Fibroblast of skin of left biceps (primary cell): ENCODE data around the gene LHX4.
"Not testable (repeated sequence)": the region's sequence is repeated elsewhere in the genome, so short reads cannot be mapped to it uniquely, and the experiment has no call there.

ENCODE experiments used
- DNase-seq, 2 experiments: peaks; one replicate each; pipeline ENCODE4 v3.0.0-alpha.2; 2013; ENCODE audit warnings: low read depth in 2 of 2

The LHX4 gene

DNA sequence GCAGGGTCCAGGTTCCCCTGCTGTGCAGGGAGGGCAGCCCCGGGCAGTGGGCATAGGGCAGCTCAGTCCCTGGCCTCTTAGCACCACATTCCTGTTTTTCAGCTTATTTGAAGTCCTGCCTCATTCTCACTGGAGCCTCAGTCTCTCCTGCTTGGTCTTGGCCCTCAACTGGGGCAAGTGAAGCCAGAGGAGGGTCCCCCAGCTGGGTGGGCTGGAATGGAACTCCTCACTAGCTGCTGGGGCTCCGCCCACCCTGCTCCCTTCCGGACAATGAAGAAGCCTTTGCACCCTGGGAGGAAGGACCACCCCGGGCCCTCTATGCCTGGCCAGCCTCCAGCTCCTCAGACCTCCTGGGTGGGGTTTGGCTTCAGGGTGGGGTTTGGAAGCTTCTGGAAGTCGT, 32.8 kb upstream of the LHX4 start:
- no peak for DNase-seq

DNA sequence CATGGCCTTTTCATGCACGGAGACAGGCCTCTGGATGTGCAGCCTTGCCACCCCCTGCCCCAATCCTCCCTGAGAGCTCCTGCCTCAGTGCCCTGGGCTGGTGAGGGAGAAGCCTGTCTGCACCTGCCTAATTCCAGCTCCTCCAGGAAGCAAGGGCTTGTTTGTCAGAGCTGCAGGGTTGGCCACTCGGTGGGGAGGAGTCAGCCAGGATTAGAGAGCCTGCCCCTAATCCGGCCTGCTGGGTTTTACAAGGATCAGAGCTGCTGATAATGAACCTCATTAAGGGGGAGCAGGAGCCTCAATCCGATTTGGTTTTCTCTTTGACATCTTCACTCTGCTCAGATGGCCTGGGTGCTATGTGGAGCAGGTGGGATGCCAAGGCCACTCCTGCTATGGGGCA, 31.9 kb upstream of the LHX4 start:
- DNase-seq: no peak

DNA sequence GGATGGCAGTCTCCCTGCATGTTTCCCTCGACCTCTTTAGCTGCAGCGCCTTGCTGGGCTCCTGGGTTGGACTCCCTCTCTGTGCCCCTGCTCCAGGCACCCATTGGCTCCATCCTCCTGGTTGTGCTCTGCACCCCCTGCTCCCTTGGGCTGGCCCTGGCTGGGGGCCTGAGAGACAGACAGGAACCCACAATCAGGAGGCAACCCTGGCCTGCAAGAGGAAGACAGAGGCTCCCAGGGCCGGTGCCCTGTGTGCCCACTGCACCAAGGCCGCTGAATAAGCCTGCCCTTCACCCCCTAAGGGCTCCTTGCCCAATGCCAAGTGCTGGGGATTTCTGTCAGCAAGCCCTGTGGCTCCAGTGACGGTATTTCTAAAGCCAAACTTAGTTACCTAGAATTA, 31.5 kb upstream of the LHX4 start:
- no peak for DNase-seq

DNA sequence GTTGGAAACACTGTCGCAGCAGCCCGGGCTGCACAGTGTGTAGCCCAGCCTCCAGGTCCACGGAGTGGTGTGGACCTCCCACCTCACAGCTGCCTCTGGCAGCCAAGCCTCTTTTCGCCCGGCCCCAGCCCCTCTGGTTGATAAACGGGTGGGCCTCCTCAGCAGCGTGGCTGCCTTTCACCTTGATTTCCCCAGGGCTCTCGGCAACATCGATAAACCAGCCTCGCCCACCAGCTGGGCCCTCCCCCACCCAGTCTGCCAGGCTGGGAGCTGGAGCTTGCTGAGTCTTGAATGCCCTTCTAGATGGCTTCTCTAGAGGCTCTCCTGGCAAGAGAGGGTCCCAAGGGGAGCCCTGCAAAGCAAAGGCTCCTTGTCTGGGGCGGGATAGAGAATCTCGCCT, 31.0 kb upstream of the LHX4 start:
- no peak for DNase-seq

DNA sequence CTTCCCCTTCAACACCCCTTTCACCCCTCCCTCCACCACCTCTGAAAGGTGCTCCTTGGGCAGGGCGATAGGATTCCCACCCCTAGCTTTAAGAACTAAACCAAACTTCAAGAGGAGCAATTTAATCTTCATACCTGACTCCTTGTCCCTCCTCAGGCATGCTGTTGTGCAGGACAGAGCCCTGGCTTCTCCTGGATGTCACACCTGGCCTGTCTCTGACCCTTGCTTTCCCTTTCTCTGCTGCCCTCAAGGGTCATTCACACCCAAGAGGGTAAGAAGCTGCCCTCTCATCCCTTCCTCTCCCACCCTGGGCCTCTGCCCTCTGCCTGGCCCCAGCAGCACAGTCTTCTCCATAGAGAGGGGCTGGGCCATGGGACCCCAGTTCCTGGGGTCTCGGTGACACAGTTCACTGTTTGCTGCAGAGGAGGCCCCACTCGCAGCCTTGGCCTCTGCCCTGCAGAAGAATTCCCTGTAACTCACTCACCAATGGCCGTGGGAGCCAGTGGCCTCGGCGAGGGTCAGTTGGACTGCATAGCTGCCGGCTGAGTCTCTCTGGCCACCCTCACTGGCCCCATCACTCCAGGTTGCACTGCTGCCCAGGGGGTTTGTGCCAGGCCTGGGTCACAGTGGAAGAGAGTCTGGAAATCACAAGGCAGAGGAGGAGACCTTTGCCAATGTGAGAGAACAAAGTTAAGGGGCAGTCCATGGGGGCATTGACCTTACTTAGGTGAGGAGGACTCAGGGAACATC, 28.4 kb upstream of the LHX4 start:
- DNase-seq: no peak

DNA sequence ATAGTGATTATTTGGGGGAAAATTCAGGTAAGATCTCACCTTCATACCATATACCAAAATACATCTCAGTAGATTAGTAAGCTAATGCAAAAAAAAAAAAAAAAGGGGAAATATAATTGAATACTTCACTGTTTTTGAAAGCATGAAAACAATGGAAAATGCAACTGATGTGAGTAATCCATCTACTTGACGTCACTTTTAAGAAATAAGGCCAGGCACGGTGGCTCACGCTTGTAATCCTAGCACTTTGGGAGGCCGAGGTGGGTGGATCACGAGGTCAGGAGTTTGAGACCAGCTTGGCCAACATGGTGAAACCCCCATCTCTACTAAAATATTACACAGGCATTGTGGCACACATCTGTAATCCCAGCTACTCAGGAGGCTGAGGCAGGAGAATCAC, 27.5 kb upstream of the LHX4 start:
- not testable (repeated sequence) for DNase-seq

DNA sequence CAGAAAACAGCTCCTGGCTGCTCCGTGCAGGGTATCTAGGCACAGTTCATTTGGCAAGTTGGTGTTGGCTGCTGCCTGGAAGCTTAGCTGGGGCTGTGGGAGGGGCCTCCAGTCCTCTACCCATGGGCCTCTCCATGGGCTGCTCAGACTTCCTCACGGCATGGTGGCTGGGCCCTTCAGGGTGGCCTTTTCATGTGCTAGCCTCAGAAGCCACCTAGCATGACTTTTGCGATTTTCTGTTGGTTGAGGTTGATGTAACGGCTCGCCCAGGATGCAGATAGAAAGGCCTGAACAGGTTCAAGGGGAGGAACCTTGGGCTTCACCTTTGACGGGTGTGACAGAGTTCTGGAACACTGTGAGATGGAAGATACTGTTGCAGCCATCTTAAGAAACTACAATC, 25.8 kb upstream of the LHX4 start:
- no peak for DNase-seq

DNA sequence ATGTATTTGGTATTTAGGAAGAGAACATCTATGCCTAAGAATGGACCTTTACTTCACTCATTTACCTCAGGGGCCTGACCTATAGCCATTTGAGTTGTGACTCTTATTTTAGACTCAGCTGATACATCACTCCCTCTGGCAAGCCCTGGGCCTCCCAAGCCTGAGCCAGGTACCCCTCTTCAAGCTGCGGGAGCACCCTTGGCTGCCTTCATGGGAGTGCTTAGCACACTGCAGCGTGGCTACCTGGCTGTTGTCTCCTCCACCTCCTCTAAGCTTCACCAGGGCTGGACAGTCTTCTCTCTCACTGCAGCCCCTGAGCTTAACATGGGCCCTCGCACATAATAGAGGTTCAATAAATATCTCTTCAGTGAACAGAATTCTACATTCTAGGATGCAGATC, 23.5 kb upstream of the LHX4 start:
- DNase-seq: no peak

DNA sequence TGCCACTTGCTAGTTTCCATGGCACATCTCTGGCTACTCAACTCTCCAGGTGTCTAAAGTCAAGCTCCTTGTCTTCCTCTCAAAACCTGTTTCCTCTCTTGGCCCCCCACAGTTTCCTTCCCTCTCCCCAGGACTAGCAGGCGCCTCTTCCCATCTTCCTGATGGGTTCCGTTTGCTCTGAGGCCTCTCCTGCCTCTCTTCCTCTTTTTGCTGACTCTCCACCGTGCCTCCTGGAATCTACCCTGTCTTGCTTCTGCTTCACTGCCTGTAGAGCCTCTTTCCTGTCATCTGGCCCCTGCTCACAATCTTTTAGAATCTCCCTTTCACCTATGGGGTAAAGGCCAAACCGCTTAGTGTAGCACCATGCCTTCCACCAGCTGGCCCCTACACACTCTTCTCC, 21.8 kb upstream of the LHX4 start:
- DNase-seq: no peak

DNA sequence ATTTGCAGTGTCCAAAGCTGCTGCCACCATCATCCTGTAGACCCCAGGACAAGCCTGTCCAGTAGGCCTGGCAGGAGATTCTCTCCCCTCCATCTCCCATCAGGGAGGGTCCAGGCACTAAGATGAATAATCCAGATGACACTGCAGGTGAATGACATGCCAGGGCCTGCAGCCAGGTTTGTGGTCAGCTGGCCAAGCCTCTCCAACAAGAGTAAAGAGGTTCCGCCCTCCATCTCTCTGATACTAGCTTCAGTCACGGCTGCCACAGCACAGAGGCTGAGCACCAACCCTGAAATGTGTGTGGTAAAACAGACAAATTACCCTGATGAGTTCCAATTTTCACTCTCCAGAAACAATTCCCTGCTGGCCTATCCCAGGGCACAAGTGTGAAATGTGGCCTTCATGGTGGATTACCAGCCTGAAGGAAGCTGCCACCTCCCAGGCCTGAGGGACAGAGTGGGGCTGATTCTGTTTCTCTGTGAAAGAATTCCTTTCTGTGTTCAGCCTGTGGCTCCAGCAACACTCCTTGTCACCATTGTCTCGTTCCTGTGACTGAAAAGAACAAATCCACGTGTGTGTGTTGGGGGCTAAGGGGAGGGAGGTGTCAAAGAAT, 19.9 kb upstream of the LHX4 start:
- no peak for DNase-seq

DNA sequence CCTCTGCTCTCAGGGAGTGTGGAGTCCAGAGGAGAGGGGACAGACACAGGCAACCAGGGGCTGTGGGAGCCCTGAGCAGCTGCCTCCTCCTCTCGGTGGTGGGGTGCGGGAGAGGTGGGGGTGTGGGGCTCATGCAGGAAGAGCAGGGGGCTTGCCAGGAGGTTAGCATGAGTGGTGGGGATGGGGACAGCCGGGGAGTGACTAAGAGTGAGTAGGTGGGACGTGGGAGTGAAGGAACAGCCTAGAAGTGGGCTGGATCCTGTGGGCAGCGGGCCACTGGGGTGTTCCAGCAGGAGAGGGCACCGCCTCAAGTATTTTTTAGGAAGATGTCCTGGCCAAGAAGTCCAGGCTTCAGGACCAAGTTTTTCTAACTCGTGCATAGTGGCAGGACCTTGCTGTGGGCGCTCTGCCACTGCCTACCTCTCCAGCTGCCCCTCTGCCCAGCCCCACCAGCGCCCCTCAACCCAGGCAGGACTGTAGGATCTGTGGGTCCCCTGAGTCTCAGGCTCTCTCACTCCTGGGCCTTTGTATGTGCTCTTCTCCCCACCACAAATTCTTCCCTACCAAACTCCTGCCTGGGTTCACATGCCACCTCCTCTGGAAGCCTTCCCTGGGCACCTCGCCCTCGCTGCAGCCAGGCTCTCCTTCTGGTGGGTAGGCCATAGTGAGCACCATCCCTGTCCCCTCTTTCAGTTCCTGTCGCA, 18.8 kb upstream of the LHX4 start:
- no peak for DNase-seq

DNA sequence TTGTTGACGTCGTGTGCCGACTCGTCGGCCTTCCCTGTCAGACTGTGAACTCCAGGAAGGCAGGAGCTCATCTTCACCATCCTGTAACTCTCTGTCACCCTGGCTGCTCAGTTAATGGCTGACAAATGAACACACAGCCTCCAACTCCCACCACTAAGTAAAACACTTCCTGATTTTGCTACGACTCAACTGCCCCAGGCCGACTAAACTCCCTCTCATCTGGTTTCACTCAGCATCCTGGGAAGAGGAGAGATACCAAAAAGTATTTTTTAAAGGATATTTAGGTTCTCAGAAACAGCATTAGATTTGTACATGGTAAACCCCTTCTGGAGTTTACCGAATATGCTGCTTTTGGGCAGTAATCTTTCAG, 18.2 kb upstream of the LHX4 start:
- DNase-seq: no peak

DNA sequence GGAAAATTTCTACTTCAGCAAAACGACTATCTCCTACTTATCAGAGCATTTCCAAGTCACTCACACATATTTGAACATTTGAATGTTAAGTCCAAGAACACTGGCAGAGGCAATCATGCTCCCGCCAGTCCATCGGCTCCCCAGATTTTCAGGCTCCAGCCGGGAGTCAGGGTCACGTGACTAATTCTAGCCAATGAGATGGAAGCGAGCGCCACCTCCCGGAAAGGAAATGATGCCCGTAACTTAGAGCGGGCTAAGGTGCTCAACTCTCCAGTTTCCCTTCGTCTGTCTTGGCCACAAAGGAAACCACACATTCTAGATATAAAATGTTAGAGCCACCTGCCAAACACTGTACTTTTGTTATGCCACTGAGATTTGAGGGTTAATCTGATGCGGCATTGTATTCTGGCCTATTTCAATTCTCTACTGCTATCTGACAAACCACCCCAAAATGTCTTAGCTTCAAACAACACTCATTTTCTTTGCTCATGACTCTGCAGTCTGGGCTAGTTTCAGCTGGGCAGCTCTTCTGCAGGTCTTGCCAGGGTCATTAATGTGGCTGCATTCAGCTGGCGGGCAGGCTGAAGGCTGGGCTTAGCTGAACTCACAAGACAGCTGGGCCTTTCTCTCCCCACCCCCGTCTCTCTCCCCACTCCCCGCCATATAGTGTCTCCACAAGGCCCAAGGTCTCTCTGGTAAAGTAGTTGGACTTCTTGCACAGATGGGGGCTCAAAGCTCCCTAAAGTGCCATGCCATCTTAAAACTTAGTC, 16.5 kb upstream of the LHX4 start:
- no peak for DNase-seq

DNA sequence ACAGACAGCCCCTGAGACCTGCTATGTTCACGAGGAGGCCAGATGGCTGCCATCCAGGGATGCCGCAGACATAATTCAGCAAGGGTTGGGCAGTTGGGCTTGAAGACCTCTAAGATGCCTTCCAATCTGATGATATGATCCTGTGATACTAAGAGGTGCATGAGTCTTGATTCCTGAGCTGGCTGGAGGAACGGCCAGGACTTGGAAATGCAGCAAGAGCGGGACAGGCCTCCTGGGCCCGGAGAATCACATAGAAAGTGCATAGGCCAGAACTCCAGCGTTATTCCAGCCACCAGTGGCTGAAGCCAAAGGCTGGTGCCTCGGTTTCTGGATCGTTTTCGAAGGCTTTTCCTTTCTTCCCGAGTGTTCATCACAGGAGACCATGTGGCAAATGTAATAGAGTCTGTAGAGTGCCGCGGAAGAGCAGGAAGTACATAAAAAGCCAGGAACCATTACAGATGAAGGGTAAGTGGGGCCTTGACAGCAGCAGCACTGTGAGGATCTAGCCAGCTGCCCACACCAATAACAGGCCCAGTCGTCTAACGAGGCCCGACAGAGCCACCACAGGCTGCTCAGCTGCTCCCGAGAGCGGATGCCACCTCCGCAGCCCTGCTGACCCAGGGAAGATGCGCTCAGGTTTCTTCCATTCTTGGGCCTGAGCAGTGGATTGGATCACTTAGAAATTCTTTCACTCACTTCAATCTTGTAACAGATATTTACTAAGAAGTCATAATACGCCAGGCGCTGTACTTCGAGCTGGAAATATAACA, 14.0 kb upstream of the LHX4 start:
- DNase-seq: no peak

DNA sequence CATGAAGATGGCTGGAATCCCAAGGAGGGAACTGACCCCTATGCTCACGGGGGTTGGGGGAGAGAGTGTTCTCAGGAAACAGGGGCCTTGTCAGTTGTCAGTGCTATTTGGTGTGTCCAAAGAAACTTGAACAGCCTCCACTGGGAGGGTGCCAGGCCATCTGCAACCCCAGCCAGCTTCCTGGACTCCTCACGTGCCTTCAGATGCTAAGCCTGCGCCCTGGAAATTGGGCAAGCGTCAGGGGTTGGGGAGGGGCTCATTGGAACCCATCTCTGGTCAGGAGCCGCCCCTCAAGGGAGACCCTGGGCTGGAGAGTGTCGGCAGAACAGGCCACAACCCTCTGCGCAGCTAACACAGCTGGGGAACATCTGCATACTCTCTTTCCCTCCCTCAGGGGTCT, 13.1 kb upstream of the LHX4 start:
- DNase-seq: no peak

DNA sequence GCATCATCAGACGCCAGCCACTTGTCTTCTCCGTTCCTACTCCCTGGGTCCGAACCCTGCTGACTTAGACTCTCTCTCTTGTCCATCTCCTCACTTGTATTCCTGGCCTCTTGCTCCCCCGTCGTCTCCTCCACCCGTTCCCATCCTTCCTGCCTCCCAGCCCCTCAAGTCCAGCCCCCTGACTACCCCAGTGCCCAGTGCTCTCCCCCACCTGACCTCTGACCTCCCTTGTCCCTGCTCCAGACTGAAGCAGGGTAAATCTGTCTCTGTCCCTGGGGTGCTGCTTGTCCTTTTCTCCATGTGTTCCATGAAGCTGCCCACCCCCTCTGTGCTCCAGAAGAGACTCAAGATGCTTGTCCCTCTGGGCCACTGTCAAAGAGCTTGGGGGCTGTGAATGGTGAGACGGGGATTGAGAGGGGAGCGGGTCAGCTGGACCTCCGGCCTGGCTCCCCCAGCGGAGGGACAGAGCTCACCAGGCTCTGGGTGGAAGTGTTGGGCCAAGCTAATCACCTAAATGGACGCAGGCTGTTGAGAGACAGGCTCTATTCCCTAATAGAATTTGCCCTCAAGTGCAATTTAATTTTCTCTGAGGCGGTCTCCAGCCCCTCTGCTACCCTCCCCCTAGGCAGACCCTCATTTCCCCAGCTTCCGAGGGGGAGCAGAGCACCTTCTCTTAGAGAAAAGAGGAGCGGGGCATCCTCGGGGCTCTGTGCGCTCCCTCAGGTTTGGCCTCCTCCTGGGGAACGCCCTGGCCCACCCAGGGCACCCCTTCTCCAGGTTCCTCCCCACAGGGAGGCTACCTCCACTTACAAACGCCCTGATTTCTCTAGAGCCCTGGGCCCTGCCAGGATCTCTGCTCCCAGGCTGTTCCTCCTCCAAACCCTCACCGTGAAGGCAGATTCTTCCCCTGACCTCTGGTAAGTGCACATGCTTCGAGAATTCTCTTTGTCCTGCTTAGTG, 11.0 kb upstream of the LHX4 start:
- no peak for DNase-seq

DNA sequence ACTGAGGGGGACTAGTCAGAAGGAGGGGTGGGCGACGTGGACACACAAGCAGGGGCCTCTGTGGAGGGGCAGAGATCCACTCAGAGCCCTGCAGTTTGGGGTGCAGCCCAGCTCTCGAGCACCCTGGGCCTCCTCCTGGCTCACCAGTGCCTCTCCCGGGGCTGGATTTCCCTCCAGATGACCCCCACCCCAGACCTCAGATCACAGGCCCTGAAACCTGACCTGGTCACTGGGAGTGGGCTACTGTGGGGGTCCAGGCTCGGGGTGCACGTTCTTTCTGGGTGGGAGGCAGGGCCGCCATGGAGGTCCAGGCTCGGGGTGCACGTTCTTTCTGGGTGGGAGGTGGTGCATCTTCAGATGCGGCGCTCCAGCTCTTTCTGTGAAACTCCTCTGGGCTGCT, 10.3 kb upstream of the LHX4 start:
- no peak for DNase-seq

DNA sequence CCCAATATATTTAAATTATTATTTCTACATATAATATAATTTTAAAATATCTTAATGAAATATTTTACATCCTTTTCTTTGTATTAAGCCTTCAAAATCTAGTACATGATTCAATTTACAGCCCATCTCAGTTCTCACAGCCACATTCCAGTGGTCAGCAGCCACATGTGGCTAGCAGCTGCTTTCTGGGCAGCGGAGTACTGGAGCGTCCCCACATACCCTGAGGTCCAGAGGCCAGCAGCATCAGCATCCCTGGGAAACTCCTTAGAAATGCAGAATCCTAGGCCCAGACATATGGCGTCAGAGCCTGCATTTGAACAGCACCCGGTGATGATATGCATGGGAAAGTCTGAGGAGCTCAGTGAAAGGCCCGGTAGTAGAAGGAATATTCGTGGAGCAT, 8.6 kb upstream of the LHX4 start:
- DNase-seq: no peak

DNA sequence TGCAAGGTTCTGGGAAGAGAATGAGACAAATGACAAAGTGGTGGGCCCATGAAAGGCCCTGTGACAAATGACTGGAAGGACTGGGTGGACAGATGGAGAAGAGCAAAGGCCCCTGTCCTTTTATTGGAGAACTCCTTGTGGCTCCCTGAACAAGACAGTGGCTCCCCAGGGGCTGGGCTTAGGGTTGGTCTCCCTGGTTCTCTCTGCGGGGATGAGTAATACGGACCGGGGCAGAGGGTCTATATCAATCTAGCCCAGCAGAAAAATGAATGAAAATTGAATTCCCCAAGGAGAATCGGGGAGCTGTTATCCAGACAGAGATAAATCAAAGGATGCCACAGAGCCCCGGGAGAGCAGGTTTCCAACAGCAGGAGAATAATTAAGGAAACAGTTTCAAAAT, 5.2 kb upstream of the LHX4 start:
- DNase-seq: no peak

DNA sequence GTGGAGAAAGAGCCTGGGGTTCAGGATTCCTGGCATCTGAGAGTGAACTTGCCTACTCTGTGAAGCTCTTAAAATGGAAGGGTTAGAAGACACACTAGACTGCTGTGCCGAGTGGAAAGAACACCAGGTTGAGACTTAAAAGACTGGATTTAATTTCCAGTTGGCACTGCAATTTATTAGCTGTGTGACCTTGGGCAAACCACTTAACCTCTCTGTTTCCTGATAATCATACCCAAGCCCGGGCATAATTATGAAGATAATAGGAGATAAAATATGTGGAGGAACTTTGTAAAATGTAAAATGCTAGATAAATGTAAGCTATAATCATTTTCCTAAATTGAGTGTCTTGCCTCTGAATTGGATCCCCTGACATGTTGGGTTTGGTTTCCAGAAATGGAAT, 4.7 kb upstream of the LHX4 start:
- DNase-seq: no peak
